Adrenal gland (tissue), 5 donors: Measurements from ENCODE around the gene EQTN.

Experiments
- POLR2A ChIP-seq, 2 donors: fragments of 450-650 bp; IDR thresholded peaks; one replicate each; pipeline ENCODE4 v1.6.1; 2017; ENCODE audit warnings: antibody characterized with exemption in 2 of 2, mild to moderate bottlenecking in 2 of 2, moderate library complexity in 1 of 2
- TF ChIP-seq, protein P1 (sequence below), 6 experiments: fragments of 450-650 bp in 4 of 6; fragments of 200-600 bp in 2 of 6; sonication (generic) in 1 of 6; IDR thresholded peaks; 1 replicate in 5 of 6; 2 replicates in 1 of 6; pipeline versions ENCODE4 v1.5.1 to v1.8.0; 2016 to 2021; ENCODE audit warnings: antibody characterized with exemption in 6 of 6, mild to moderate bottlenecking in 2 of 6, moderate library complexity in 1 of 6
- donor health status: DM: no; HTN: no; CAD: no.

DNA sequence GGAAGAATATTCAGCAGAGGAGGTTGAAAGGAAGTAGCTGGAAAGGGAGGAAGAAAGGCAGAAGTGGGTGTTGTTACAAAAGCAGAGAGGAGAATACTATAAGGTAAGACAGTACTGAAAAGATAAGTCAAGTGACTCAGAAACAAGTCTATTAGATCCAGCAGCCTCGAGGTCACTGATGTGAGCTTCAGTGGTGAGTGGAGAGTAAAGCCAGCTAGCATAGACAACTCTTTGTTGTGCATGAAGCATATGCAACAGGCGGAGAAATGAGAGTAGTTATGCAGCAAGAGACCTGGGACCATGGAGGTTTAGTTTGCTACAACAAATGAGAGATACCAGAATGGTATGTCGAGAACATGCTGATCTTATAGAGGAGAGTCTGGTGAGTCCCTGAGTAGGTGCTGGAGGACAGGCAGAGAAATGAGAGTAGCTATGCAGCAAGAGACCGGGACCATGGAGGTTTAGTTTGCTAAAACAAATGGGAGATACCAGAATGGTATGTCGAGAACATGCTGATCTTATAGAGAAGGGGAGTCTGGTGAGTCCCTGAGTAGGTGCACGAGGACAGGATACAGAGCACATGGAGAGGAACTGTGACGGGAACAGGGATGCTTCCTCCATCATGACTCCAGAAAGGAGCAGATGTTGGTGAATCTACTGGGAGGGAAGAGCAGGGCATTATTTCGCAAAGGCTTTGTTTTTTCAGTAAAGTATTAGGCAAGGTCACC is 36.0 kb downstream of the EQTN start:
- TF ChIP-seq, protein P1, sequence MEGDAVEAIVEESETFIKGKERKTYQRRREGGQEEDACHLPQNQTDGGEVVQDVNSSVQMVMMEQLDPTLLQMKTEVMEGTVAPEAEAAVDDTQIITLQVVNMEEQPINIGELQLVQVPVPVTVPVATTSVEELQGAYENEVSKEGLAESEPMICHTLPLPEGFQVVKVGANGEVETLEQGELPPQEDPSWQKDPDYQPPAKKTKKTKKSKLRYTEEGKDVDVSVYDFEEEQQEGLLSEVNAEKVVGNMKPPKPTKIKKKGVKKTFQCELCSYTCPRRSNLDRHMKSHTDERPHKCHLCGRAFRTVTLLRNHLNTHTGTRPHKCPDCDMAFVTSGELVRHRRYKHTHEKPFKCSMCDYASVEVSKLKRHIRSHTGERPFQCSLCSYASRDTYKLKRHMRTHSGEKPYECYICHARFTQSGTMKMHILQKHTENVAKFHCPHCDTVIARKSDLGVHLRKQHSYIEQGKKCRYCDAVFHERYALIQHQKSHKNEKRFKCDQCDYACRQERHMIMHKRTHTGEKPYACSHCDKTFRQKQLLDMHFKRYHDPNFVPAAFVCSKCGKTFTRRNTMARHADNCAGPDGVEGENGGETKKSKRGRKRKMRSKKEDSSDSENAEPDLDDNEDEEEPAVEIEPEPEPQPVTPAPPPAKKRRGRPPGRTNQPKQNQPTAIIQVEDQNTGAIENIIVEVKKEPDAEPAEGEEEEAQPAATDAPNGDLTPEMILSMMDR (IDR thresholded peaks at IDR 0.05): no peak
- no peak for TF ChIP-seq POLR2A (IDR thresholded peaks at IDR 0.05)
